HG02610 (cell line): ENCODE results near the gene HMGXB3.
"Not testable (repeated sequence)": the region's sequence is repeated elsewhere in the genome, so short reads cannot be mapped to it uniquely, and the experiment has no call there.

ENCODE experiments used
- ATAC-seq: cut with Tn5 transposase; IDR thresholded peaks from one replicate; pipeline ENCODE4 v1.9.1; 2021; ENCODE audit warnings: mild to moderate bottlenecking, moderate library complexity; ENCODE audit not compliant: unreplicated experiment

HMGXB3 gene

DNA sequence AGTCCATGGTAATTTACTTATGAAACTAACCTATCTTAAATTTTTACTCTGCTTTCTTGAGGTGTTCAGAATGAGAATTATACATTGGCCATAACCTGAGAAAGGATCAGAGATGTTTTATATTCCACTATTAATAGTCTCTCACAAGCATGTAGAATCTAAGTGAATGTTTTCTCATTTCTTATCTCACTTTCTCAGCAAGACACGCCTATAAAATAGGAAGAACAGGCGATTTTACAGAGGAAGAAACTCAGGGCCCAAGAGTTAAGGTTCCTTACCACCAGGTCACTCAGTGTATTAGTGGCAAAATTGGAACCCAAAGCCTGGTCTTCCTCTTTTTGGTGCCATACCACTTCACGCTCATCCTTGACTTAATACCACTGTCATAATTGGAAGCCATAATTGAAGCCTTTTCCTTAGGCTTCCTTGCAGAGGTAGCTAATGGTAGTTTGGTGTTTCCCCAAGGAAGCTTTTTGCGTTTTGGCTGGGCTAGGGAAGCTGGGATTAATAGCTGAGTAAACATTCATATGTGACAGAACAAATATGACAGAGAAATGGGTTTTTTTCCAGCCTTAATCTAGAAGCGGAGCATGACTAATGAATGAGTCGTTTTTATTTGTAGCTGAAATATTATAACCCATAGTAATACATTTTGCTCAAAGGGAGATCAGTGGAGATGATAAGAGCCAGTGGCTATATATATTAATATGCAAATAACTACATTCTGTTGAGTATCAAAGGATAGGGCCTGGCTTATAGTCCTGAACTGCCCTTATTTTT, 16.9 kb downstream of the HMGXB3 start:
- ATAC-seq: no peak

- no peak for ATAC-seq
Observed at GRCh38 chr5:150020249-150020648, 19.7 kb downstream of the HMGXB3 start.

DNA sequence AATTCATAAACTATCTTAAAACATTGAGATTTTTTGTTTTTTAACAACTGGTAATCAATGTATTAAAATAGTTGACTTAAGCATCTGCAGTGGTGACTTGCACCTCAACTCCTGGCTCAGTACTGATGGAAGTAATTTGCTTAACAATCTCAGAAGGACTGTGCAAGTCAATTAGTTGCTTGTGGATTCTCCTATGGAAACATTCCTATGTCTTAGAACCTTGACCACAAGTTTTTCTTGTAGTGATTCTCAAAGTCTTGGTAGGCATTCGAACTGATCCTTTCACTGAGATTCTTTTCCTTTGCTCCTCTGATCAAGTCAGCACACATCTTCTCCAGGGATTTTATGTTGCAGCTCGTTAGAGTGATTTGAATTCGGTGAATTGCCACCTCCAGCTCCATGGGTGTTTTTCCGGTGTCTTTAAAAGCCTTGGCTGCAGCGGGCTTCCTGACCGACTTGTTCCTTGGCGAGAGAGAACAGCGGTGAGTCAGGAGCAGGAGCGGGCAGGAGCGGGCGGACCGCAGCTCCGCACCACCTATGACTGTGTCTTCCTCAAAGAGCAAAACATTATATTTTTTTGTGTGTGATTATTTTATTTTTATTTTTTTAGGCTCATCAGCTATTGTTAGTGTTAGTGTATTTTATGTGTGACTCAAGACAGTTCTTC, 21.1 kb downstream of the HMGXB3 start:
- no peak for ATAC-seq

DNA sequence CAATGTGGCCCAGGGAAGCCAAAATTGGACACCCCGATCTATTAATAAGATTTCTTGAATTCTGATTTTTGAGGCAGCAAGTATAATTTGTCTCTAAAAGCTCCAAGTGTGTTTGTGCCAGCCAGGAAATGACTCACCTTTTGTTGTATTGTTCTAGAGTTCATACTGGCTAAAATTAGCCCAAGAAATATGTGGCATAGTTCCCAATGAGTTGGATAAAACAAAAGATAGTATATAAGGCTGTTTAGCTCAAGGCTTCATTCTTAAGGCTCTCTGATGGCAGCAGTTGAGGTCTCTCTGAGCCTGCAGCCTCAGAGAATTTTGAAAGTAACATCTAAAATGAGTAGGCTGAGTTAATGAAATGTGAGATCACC, 21.6 kb downstream of the HMGXB3 start:
- ATAC-seq: no peak

DNA sequence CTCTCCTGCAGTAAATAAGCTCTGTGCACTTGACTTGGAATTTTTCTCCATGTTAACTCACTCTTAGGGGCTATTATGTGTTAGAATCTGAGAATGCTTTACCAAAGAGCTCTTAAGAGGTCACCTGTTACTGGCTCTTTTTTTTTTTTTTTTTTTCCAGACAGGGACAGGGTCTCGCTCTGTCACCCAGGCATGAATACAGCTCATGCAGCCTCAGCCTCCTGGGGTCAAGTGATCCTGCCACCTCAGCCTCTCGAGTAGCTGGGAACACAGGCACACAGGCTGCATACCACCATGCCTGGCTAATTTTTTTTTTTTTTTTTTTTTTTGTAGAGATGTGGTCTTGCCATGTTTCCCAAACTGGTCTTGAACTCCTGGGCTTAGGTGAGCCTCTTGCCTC, 22.1 kb downstream of the HMGXB3 start:
- ATAC-seq: no peak

DNA sequence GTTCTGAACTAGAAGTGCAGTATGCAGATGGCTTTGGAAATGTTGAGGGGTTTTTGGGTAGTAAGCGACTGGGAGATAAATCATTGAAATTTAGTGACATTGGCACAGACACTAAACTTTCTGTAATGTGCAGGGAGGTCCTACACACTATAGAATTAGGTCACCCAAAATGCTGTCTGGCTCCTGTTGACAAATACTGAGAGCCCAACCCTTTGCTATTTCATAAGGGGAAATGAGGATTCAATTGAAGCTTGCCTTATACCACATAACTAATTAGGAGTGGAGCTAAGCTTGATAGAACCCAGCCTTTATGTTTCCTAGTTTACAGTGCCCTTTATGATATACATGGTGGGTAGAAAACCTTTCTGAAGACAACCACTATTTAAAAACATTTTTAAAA, 22.6 kb downstream of the HMGXB3 start:
- no peak for ATAC-seq

- ATAC-seq: no peak
Observed at GRCh38 chr5:150024346-150024984, 23.9 kb downstream of the HMGXB3 start.

- no peak for ATAC-seq
Observed at GRCh38 chr5:150026682-150027172, 26.2 kb downstream of the HMGXB3 start.

DNA sequence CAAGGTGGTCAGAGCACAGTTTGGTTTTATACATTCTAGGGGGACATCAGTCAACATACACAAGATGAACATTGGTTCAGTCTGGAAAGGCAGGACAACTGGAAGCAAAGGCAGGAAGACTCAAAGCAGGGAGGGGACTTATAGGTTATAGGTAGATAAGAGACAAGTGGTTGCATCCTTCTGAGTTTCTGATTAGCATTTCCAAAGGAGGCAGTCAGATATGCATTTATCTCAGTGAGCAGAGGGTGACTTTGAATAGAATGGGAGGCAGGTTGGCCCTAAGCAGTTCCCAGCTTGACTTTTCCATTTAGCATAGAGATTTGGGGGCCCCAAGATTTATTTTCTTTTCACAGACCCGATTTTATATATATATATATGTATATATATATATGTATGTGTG, 27.5 kb downstream of the HMGXB3 start:
- not testable (repeated sequence) for ATAC-seq

GRCh38 chr5:150033334-150033733, 32.8 kb downstream of the HMGXB3 start:
- ATAC-seq: no peak

DNA sequence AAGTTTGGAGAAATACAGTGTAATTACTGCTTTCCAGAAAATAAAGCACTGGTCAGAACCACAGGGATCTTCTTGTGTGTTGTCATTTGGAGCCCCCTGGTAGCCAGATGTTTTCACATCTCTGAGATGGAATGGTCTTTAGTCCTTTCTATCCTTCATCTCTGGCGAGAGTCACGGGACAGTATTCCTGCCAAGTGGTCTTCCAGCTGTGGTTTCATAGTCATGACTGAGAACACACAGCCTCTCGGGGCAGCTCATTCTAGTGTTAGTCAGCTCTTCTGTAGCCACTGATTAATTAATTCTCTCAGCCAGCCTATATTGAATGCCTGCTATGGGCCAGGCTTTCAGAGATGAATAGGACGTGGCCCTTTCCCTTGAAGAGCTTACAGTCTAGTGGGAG, 34.1 kb downstream of the HMGXB3 start:
- no peak for ATAC-seq

DNA sequence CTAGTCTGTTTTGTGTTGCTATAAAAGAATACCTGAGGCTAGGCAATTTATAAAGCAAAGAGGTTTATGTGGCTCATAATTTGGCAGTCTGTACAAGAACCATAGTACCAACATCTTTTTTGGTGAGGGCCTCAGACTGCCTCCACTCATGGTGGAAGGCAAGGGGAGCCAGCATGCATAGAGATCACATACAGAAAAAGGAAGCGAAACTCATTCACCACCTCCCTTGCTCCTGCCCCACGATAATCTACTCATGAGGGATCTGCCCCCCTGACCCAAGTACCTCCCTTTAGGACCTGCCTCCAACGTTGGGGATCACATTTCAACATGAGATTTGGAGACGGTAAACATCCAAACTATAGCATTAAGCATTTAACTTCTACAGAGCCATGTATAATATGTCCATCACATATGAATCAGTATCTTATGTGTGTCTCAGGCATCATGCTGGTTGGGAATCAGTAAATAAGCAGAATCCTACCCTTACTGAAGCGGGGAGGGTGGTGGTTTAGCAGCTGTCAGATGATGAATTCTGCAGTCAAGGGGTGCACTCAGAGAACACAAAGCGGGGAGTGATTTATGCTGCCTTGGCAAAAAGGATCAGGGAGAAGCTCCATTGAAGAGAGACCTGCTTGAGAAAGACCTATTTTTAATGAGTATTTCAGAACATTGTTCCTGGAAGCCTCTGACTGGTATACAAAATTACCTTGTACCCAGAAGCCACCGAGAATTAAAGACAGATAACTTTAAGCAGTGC, 34.8 kb downstream of the HMGXB3 start:
- peak; percentile 90 for ATAC-seq

DNA sequence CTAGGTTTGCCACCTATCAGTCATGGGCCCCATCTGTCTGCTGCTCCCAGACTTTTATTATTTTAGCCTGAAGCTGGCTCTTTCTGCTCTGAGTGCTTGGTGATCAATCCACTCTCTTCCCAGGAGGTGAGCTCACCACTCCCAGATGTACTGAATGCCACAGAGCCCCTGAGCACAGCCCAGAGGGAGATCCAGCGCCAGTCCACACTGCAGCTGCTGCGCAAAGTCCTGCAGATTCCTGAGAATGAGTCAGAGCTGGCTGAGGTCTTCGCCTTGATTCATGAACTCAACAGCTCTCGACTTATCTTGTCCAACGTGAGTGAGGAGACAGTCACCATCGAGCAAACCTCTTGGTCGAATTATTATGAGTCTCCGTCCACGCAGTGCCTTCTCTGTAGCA, 36.0 kb downstream of the HMGXB3 start:
- ATAC-seq: no peak

GRCh38 chr5:150038547-150038946, 38.0 kb downstream of the HMGXB3 start:
- no peak for ATAC-seq

DNA sequence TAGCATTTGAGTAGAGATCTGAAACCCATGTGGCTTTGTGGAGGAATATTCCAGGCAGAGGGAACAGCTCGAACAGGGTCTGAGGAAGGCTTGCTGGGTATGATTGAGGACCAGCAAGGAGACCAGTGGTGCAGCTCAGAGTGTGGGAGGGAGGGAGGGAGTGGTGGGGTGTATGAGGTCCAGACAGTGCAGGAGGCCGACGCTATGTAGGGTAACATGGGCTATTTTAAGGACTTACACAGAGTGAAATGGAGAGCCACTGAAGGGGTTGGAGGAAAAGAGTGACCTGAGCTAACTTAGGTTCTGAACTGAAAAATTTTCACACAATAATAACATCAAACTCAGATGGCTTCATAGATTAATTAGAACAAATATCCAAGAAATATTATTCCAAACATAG, 41.9 kb downstream of the HMGXB3 start:
- no peak for ATAC-seq

- ATAC-seq: no peak
Observed at GRCh38 chr5:150043657-150044328, 43.3 kb downstream of the HMGXB3 start.

GRCh38 chr5:150044329-150044681, 43.8 kb downstream of the HMGXB3 start:
- no peak for ATAC-seq

GRCh38 chr5:150044712-150045111, 44.2 kb downstream of the HMGXB3 start:
- no peak for ATAC-seq

DNA sequence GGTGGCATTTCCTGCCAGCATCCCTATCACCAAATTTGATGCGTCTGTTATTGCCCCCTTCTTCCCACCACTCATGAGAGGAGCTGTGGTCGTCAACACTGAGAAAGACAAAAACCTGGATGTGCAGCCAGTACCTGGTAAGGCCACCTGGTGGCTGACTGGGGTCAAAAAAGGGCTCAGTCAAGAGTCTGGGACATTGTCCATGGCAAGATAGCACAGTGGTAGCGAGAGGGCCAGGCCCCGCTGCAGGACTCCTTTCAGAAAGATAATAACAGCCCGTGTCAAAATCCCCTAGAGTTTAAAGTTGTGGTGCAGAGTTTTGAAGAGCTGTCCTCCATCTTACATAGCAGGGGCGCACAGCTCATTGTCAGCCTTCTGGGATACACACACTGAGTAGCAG, 45.0 kb downstream of the HMGXB3 start:
- no peak for ATAC-seq

GRCh38 chr5:150046031-150046430, 45.5 kb downstream of the HMGXB3 start:
- no peak for ATAC-seq
